Activated CD8-positive, alpha-beta memory T cell treated with anti-CD3 and anti-CD28 coated beads, Interleukin-2, amount 50 U/mL, for 1 hour (primary cell): ENCODE data around the gene LRRC30.
"Not testable (repeated sequence)": the region's sequence is repeated elsewhere in the genome, so short reads cannot be mapped to it uniquely, and the experiment has no call there.

ENCODE experiments used
- DNase-seq: peaks from one replicate; pipeline ENCODE4 v3.0.0-alpha.2; 2020; ENCODE audit errors: extremely low read depth

LRRC30 gene

DNA sequence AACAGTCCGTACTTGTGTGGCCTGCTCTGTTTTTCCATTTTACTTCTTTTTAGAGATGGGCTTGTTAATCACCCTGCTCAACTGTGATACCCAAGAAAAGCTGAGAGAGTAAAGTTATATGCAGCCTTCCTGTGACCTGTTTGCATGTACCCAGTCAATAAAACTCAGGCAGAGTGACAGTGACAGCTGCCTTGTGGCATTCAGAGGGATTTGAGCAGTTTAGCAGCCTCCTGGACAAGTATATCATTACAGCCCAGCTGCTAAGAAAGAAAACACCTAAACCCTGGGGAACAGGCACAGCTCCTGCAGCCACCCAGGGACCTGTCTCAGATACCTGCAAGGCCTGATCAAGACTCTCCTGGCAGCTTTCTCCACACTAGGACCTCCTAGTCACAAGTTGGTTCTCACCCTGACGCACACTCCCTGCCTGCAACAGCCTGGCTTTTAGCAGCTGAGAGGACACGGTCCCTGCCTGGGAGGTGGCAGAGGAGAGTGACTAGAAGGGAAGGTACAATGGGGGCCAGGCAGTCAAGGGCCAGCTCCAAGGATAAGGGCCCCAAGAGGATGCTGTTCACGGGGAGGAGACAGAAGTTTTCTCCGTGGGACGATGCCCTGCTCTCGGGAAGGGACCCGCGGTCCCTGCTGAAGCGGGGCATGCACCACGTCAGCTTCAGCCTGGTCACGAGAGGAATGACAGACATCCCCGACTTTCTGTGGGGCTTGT, at the start of gene LRRC30:
TSS of gene LRRC30 (plus strand) at position 464 of the 724 bp plus-strand sequence. CDS start at position 514, 50 bp downstream.
- no peak for DNase-seq

- DNase-seq = no peak
Measured at GRCh38 chr18:7185701-7186100, 45.2 kb upstream of the LRRC30 start.

- no peak for DNase-seq
Measured at GRCh38 chr18:7190547-7191156, 40.2 kb upstream of the LRRC30 start.

GRCh38 chr18:7191736-7192135, 39.2 kb upstream of the LRRC30 start:
- no peak for DNase-seq

DNA sequence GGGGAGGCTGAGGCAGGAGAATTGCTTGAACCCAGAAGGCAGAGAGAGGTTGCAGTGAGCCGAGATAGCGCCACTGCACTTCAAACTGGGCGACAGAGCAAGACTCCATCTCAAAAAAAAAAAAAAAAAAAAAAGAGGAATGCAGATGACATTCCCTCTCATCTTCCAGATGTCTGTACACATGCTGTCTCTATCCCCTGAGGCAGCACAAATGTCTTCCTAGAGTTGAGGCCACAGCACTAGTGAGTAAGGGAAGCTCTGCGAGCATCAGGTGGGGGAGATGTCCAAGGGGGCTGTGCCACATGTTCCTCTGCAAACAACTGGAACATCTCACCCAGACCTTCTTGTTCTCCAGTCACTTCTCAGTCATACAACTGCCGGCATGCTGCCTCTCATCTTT, 35.6 kb upstream of the LRRC30 start:
- DNase-seq = no peak

GRCh38 chr18:7196421-7196820, 34.5 kb upstream of the LRRC30 start:
- no peak for DNase-seq

GRCh38 chr18:7197854-7198253, 33.0 kb upstream of the LRRC30 start:
- DNase-seq = no peak

- DNase-seq = no peak
Measured at GRCh38 chr18:7198326-7198725, 32.6 kb upstream of the LRRC30 start.

DNA sequence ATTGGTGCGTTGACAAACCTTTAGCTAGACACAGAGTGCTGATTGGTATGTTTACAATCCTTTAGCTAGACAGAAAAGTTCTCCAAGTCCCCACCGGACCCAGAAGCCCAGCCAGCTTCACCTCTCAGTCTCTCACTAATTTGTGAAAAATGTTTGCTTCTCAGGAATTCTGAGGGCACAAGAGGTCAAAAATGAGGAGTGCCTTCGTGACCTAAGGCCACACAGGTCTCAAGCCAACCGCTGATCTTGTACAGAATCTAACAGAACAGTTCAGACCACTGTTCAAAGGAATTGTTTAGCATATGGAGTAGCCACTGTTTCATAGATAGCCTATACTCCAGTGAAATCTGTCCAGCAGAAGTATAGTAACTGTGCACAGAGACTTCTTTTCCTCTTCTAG, 29.8 kb upstream of the LRRC30 start:
- no peak for DNase-seq

DNA sequence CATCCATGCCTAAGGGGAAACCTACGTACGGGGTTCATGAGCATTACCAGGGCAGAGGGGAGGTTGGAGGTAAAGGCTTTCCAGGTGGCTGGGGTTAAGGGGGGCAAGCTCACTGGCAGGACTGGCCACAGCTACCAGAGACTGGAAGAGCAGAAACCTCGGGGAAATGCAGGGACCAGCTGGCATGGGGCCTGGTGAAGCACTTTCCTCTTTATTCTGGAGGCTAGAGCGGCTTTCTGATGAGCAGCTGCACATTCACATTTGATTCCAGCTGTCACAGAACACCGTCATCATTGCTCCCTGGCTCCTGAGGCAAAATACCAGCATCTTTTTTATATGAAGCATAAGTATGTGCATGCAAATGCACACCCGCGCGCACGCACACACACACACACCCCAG, 28.7 kb upstream of the LRRC30 start:
- no peak for DNase-seq

GRCh38 chr18:7203601-7204000, 27.3 kb upstream of the LRRC30 start:
- not testable (repeated sequence) for DNase-seq

GRCh38 chr18:7205346-7205745, 25.5 kb upstream of the LRRC30 start:
- no peak for DNase-seq

GRCh38 chr18:7206217-7206616, 24.7 kb upstream of the LRRC30 start:
- no peak for DNase-seq

DNA sequence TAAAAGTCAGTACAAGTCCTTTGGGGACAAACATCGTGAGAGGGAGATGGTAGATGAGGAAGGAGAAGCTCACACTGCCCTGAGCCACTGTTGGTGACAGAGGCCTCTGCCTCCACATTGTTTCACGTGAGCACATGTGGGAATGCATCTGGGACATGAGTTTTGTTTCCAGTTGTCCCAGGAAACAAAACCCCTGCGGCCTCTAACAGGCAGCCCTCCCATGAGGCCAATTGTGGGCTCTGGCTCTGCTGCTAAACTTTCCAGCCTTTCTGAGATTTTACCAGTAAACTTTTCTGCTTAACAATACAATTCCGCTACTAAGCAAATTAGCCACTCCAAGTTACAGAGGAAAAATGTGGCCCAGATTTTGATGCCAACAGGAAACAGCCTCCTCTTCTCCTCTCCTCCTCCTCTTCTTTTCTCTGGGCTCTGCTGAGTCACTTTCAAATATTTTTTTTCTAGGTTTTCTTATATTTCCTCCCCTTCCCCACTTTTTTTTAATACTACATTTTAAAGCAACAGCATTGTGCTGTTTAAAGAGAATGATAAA, 23.4 kb upstream of the LRRC30 start:
- DNase-seq = no peak

GRCh38 chr18:7221424-7222155, 9.3 kb upstream of the LRRC30 start:
- no peak for DNase-seq

DNA sequence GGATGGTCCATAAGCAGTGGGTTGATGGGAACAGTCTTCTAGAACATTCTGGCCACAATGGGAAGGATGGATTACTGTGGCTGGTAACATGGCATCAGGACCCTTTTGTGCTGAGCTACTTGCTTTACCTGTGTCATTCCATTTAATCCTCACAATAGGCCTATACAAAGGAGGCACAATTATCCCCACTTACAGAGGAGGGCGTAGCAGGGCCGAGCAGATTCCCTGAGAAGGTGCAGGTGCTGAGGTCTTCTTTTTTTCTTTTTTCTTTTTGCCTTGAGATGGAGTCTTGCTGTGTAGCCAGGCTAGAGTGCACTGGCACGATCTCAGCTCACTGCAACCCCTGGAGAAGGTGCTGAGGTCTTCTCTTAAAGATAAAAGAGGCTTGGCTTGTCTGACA, 6.7 kb upstream of the LRRC30 start:
- no peak for DNase-seq

- no peak for DNase-seq
Measured at GRCh38 chr18:7232218-7232617, 1.3 kb downstream of the LRRC30 start.

DNA sequence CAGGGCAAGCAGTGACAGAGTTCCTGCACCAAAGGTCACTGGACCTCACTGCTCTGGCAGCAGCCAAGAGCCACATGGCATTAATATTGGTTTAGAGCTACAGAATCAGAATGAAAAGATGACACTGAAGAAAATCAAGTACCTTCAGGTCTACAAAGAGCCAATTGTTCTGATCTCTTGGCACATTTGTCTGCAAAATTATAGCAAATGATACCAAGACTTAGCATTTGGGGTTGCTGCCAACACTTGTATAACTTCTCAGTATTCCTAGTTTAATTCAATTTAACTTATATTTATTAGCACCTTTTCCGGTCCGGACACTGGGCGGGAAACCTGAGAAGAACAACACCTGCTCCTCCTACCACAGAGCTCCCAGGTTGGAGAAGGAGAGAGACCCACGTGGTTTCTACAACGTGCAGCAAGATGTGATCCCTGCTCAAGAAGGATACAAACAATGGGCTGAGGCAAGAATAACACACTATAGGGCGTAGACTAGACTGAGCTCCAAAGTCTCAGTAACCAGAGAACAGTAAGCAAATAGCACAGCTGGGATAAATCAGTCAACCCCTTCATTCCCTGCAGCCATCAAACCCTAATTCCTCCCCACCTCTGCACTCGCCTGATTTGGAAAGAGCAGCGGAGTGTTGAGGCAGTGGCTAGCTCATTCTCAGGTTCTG, 2.4 kb downstream of the LRRC30 start:
- no peak for DNase-seq

GRCh38 chr18:7234091-7234490, 3.2 kb downstream of the LRRC30 start:
- no peak for DNase-seq

DNA sequence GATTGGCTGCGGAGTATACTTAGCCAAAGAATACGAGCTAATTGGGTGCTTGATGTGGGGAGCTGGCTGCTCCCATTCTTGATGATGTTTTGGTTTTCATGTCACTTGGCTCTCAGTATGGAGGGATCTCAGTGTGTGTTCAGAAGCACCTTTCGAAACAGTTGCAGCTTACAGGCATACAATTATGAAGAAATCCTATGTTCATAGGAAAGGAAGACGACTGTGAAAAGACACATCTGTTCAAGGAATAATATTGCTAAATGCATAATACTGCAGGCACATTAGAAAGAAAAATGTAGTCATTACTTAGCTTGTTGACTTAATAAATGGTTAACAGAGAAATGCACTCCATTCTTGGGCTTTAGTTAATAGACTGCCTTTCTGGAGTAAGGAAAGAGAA, 4.1 kb downstream of the LRRC30 start:
- DNase-seq = no peak

- no peak for DNase-seq
Measured at GRCh38 chr18:7236072-7236471, 5.2 kb downstream of the LRRC30 start.

GRCh38 chr18:7236933-7237332, 6.0 kb downstream of the LRRC30 start:
- DNase-seq = no peak
